GM23338 (cell line): ENCODE data around the gene CCNB2. TPM values are rescaled to one million over a fixed set of nuclear protein-coding genes. Genes with fewer than 3 reads are reported as not detected.
"Not testable (repeated sequence)": the region's sequence is repeated elsewhere in the genome, so short reads cannot be mapped to it uniquely, and the experiment has no call there.

Experiments
- ATAC-seq: fragments of 200-7000 bp; cut with Tn5 transposase; 3 replicates; pipeline ENCODE4 v1.9.1; 2020
- DNase-seq: peaks from one replicate; pipeline ENCODE4 v3.0.0-alpha.2; 2015; ENCODE audit warnings: low spot score
- H2AFZ ChIP-seq: fragments of 200-600 bp; sonication (generic); 2 replicates; pipeline ENCODE4 v1.8.0; 2016; ENCODE audit warnings: antibody characterized with exemption, mild to moderate bottlenecking, moderate library complexity
- H3F3A ChIP-seq: fragments of 200-600 bp; sonication (generic); replicated peaks from 2 replicates; pipeline ENCODE4 v1.8.0; 2017; ENCODE audit warnings: antibody characterized with exemption, mixed run types, low read depth
- H3K27ac ChIP-seq: fragments of 200-600 bp; sonication (generic); 2 replicates; pipeline ENCODE4 v1.6.1; 2016; ENCODE audit warnings: low read depth
- H3K27me3 ChIP-seq: fragments of 200-600 bp; sonication (generic); 2 replicates; pipeline ENCODE4 v1.8.0; 2016; ENCODE audit warnings: mild to moderate bottlenecking, mixed run types, moderate library complexity; ENCODE audit not compliant: insufficient read depth
- H3K36me3 ChIP-seq: fragments of 200-600 bp; sonication (generic); 2 replicates; pipeline ENCODE4 v1.8.0; 2016; ENCODE audit warnings: mild to moderate bottlenecking; ENCODE audit not compliant: insufficient read depth
- H3K4me1 ChIP-seq: fragments of 200-600 bp; sonication (generic); 2 replicates; pipeline ENCODE4 v1.8.0; 2016; ENCODE audit warnings: mild to moderate bottlenecking, moderate library complexity; ENCODE audit not compliant: insufficient read depth
- H3K4me2 ChIP-seq: fragments of 200-600 bp; sonication (generic); 2 replicates; pipeline ENCODE4 v1.7.1; 2017; ENCODE audit warnings: mixed run types
- H3K4me3 ChIP-seq: fragments of 200-600 bp; sonication (generic); 2 replicates; pipeline ENCODE4 v1.6.1; 2016; ENCODE audit warnings: mixed run types
- H3K79me2 ChIP-seq: fragments of 200-600 bp; sonication (generic); replicated peaks from 2 replicates; pipeline ENCODE4 v1.8.0; 2017; ENCODE audit warnings: mild to moderate bottlenecking; ENCODE audit not compliant: insufficient read depth
- H3K9me2 ChIP-seq: fragments of 200-600 bp; sonication (generic); 2 replicates; pipeline ENCODE4 v1.8.0; 2017; ENCODE audit not compliant: insufficient read depth
- H4K20me1 ChIP-seq: fragments of 200-600 bp; sonication (generic); replicated peaks from 2 replicates; pipeline ENCODE4 v1.8.0; 2017; ENCODE audit warnings: mild to moderate bottlenecking; ENCODE audit not compliant: insufficient read depth
- H3K27ac Mint-ChIP-seq: 2 replicates; pipeline ENCODE4 v1.8.0; 2020; ENCODE audit warnings: inconsistent platforms, mild to moderate bottlenecking, moderate library complexity, mixed read lengths
- H3K27me3 Mint-ChIP-seq: 3 replicates; pipeline ENCODE4 v1.8.0; 2022; ENCODE audit warnings: low read depth, mild to moderate bottlenecking, moderate library complexity, mixed read lengths, inconsistent platforms; ENCODE audit not compliant: insufficient read depth, poor library complexity
- H3K36me3 Mint-ChIP-seq: 3 replicates; pipeline ENCODE4 v1.8.0; 2021; ENCODE audit warnings: low read depth, mild to moderate bottlenecking, inconsistent platforms, moderate library complexity, mixed read lengths
- H3K4me1 Mint-ChIP-seq: 3 replicates; pipeline ENCODE4 v1.8.0; 2020; ENCODE audit warnings: mild to moderate bottlenecking, inconsistent platforms, mixed read lengths
- H3K4me3 Mint-ChIP-seq: 3 replicates; pipeline ENCODE4 v1.8.0; 2021; ENCODE audit warnings: moderate library complexity, mild to moderate bottlenecking, inconsistent platforms, mixed read lengths
- H3K9me3 Mint-ChIP-seq: 3 replicates; pipeline ENCODE4 v1.8.0; 2020; ENCODE audit warnings: moderate library complexity, mild to moderate bottlenecking, inconsistent platforms, mixed read lengths
- JUNB ChIP-seq: IDR thresholded peaks from one replicate; pipeline ENCODE4 v1.6.1; 2016; ENCODE audit warnings: antibody characterized with exemption; ENCODE audit not compliant: unreplicated experiment
- NANOG ChIP-seq: IDR thresholded peaks from 2 replicates; pipeline ENCODE4 v1.6.1; 2016; ENCODE audit warnings: antibody characterized with exemption, borderline replicate concordance
- POLR2AphosphoS5 ChIP-seq: IDR thresholded peaks from 2 replicates; pipeline ENCODE4 v1.6.1; 2016; ENCODE audit warnings: antibody characterized with exemption, low read depth
- polyA plus RNA-seq: library from polyadenylated mRNA; unstranded; fragments of >200 nt; fragmentation: Nextera tagmentation; extraction: Ambion mirVana; gene quantifications from 2 replicates; pipeline ENCODE4 v1.2.1, GENCODE V29; 2016
- total RNA-seq: library from RNA; depleted of rRNA; stranded (reverse); fragments of >200 nt; shearing (Covaris generic); gene quantifications from 2 replicates; pipeline ENCODE4 v1.2.3, GENCODE V29; 2014
- TF ChIP-seq, protein P1 (sequence below): IDR thresholded peaks from one replicate; pipeline ENCODE4 v1.6.1; 2018; ENCODE audit warnings: antibody characterized with exemption; ENCODE audit not compliant: unreplicated experiment
- TF ChIP-seq, protein P2 (sequence below): IDR thresholded peaks from 2 replicates; pipeline ENCODE4 v1.6.1; 2016; ENCODE audit warnings: antibody characterized with exemption
- TF ChIP-seq, protein P3 (sequence below): fragments of 250-450 bp; sonication (Bioruptor Pico); IDR thresholded peaks from 2 replicates; pipeline ENCODE4 v1.5.0; 2020; ENCODE audit warnings: mild to moderate bottlenecking, moderate library complexity
- TF ChIP-seq, protein P4 (sequence below), 2 experiments: fragments of 200-600 bp in 1 of 2; sonication (generic) in 1 of 2; conservative IDR thresholded peaks; 2 replicates each; pipeline versions ENCODE4 v1.5.1 to v1.6.1; 2016 to 2017; ENCODE audit warnings: antibody characterized with exemption in 2 of 2, low read depth in 2 of 2, mild to moderate bottlenecking in 2 of 2, moderate library complexity in 1 of 2

The CCNB2 gene
- total and polyA plus RNA-seq, 2 experiments from 2014 or later = 81.8 to 108 TPM

DNA sequence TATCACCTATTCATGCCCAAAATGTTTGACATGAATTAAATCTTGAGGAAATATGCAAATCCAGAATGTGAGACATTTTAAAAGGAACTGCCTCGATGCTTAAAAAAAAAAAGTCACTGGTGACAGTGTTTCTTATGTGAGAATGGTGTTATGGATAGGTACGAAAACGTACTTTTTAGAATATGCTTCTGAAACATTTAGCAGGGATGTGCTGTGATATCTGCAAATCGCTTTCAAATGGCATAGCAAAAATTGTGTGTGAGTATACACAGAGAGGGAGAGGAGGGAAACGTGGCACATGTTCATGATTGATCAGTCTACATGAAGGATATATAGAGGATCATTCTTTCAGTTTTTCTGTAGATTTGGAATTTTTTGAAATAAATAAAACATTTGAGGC is 16.0 kb downstream of the CCNB2 start (continued):
- TF ChIP-seq, protein P1, sequence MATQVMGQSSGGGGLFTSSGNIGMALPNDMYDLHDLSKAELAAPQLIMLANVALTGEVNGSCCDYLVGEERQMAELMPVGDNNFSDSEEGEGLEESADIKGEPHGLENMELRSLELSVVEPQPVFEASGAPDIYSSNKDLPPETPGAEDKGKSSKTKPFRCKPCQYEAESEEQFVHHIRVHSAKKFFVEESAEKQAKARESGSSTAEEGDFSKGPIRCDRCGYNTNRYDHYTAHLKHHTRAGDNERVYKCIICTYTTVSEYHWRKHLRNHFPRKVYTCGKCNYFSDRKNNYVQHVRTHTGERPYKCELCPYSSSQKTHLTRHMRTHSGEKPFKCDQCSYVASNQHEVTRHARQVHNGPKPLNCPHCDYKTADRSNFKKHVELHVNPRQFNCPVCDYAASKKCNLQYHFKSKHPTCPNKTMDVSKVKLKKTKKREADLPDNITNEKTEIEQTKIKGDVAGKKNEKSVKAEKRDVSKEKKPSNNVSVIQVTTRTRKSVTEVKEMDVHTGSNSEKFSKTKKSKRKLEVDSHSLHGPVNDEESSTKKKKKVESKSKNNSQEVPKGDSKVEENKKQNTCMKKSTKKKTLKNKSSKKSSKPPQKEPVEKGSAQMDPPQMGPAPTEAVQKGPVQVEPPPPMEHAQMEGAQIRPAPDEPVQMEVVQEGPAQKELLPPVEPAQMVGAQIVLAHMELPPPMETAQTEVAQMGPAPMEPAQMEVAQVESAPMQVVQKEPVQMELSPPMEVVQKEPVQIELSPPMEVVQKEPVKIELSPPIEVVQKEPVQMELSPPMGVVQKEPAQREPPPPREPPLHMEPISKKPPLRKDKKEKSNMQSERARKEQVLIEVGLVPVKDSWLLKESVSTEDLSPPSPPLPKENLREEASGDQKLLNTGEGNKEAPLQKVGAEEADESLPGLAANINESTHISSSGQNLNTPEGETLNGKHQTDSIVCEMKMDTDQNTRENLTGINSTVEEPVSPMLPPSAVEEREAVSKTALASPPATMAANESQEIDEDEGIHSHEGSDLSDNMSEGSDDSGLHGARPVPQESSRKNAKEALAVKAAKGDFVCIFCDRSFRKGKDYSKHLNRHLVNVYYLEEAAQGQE = no peak

DNA sequence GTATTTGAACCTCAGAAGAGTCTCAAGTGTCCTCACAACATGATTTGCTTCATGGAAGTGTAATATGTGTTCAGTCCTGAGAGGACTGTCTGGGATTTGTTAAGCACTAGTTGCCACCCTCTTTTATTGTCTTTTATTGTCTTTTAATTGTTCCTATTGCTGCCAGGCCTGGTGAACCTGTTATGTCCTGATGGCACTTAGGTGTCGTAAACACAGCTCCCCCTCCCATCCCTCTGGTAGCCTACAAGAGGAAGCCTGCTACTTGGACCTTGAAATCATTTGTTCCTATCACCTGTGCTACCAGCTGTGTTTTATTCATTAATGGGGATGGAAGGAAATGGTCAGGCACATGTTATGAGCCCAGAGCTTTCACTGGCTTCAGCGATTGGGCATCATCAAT is 19.3 kb downstream of the CCNB2 start:
- H3K79me2 ChIP-seq = peaks cover 43% of the 10 kb centered on the region
- DNase-seq = no peak
- H3K4me1 ChIP-seq = no peaks in the 10 kb centered on the region
- no peak overlapping the region for H3K4me2 ChIP-seq
- H3K4me3 ChIP-seq = no peak overlapping the region
- no peaks in the 10 kb centered on the region for H3K27me3 ChIP-seq
- no peak for TF ChIP-seq POLR2AphosphoS5
- no peak for TF ChIP-seq NANOG
- no peak for TF ChIP-seq JUNB
- TF ChIP-seq, protein P2, sequence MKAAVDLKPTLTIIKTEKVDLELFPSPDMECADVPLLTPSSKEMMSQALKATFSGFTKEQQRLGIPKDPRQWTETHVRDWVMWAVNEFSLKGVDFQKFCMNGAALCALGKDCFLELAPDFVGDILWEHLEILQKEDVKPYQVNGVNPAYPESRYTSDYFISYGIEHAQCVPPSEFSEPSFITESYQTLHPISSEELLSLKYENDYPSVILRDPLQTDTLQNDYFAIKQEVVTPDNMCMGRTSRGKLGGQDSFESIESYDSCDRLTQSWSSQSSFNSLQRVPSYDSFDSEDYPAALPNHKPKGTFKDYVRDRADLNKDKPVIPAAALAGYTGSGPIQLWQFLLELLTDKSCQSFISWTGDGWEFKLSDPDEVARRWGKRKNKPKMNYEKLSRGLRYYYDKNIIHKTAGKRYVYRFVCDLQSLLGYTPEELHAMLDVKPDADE = no peak
- TF ChIP-seq, protein P3, sequence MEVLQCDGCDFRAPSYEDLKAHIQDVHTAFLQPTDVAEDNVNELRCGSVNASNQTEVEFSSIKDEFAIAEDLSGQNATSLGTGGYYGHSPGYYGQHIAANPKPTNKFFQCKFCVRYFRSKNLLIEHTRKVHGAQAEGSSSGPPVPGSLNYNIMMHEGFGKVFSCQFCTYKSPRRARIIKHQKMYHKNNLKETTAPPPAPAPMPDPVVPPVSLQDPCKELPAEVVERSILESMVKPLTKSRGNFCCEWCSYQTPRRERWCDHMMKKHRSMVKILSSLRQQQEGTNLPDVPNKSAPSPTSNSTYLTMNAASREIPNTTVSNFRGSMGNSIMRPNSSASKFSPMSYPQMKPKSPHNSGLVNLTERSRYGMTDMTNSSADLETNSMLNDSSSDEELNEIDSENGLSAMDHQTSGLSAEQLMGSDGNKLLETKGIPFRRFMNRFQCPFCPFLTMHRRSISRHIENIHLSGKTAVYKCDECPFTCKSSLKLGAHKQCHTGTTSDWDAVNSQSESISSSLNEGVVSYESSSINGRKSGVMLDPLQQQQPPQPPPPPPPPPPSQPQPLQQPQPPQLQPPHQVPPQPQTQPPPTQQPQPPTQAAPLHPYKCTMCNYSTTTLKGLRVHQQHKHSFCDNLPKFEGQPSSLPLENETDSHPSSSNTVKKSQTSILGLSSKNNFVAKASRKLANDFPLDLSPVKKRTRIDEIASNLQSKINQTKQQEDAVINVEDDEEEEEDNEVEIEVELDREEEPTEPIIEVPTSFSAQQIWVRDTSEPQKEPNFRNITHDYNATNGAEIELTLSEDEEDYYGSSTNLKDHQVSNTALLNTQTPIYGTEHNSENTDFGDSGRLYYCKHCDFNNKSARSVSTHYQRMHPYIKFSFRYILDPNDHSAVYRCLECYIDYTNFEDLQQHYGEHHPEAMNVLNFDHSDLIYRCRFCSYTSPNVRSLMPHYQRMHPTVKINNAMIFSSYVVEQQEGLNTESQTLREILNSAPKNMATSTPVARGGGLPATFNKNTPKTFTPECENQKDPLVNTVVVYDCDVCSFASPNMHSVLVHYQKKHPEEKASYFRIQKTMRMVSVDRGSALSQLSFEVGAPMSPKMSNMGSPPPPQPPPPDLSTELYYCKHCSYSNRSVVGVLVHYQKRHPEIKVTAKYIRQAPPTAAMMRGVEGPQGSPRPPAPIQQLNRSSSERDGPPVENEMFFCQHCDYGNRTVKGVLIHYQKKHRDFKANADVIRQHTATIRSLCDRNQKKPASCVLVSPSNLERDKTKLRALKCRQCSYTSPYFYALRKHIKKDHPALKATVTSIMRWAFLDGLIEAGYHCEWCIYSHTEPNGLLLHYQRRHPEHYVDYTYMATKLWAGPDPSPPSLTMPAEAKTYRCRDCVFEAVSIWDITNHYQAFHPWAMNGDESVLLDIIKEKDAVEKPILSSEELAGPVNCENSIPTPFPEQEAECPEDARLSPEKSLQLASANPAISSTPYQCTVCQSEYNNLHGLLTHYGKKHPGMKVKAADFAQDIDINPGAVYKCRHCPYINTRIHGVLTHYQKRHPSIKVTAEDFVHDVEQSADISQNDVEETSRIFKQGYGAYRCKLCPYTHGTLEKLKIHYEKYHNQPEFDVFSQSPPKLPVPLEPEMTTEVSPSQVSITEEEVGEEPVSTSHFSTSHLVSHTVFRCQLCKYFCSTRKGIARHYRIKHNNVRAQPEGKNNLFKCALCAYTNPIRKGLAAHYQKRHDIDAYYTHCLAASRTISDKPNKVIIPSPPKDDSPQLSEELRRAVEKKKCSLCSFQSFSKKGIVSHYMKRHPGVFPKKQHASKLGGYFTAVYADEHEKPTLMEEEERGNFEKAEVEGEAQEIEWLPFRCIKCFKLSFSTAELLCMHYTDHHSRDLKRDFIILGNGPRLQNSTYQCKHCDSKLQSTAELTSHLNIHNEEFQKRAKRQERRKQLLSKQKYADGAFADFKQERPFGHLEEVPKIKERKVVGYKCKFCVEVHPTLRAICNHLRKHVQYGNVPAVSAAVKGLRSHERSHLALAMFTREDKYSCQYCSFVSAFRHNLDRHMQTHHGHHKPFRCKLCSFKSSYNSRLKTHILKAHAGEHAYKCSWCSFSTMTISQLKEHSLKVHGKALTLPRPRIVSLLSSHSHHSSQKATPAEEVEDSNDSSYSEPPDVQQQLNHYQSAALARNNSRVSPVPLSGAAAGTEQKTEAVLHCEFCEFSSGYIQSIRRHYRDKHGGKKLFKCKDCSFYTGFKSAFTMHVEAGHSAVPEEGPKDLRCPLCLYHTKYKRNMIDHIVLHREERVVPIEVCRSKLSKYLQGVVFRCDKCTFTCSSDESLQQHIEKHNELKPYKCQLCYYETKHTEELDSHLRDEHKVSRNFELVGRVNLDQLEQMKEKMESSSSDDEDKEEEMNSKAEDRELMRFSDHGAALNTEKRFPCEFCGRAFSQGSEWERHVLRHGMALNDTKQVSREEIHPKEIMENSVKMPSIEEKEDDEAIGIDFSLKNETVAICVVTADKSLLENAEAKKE (CRISPR knock-in tag) = no peak
- TF ChIP-seq, protein P4, sequence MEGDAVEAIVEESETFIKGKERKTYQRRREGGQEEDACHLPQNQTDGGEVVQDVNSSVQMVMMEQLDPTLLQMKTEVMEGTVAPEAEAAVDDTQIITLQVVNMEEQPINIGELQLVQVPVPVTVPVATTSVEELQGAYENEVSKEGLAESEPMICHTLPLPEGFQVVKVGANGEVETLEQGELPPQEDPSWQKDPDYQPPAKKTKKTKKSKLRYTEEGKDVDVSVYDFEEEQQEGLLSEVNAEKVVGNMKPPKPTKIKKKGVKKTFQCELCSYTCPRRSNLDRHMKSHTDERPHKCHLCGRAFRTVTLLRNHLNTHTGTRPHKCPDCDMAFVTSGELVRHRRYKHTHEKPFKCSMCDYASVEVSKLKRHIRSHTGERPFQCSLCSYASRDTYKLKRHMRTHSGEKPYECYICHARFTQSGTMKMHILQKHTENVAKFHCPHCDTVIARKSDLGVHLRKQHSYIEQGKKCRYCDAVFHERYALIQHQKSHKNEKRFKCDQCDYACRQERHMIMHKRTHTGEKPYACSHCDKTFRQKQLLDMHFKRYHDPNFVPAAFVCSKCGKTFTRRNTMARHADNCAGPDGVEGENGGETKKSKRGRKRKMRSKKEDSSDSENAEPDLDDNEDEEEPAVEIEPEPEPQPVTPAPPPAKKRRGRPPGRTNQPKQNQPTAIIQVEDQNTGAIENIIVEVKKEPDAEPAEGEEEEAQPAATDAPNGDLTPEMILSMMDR (conservative IDR thresholded peaks at IDR 0.05; ENCODE audit: low read depth in 2 of 2) = no peak
- ATAC-seq = no peak
- H3K4me1 Mint-ChIP-seq = no peaks in the 10 kb centered on the region
- no peak overlapping the region for H3K27ac Mint-ChIP-seq
- peaks cover 46% of the 10 kb centered on the region; the same call in 1 of the 2 replicates for H3K36me3 ChIP-seq
- H3K9me3 Mint-ChIP-seq = peaks cover 23% of the 10 kb centered on the region; the same call in 2 of the 3 replicates
- peaks cover 82% of the 10 kb centered on the region for H3K36me3 Mint-ChIP-seq
- H3K9me2 ChIP-seq = no peaks in the 10 kb centered on the region
- H2AFZ ChIP-seq = no peak overlapping the region
- H3K27me3 Mint-ChIP-seq = peaks cover 1% of the 10 kb centered on the region
- no peak overlapping the region for H3K4me3 Mint-ChIP-seq
- no peak overlapping the region for H3K27ac ChIP-seq
- H4K20me1 ChIP-seq = peaks cover 12% of the 10 kb centered on the region
- H3F3A ChIP-seq = 0 out of 2 replicates have a peak, but pooled peaks cover 3% of the 10 kb centered on the region

DNA sequence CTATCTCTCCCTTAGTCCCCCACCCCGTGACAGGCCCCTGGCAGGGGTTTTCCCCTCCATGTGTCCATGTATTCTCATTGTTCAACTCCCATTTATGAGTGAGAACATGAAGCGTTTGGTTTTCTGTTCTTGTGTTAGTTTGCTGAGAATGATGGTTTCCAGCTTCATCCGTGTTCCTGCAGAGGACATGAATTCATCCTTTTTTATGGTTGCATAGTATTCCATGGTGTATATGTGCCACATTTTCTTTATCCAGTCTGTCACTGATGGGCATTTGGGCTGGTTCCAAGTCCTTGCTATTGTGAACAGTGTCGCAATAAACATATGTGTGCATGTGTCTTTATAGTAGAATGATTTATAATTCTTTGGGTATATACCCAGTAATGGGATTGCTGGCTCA is 20.7 kb downstream of the CCNB2 start:
- Histone ChIP-seq H3K79me2 (peaks cover 54% of the 10 kb centered on the region), H3K36me3 (peaks cover 39% of the 10 kb centered on the region; the same call in 1 of the 2 replicates), H4K20me1 (peaks cover 12% of the 10 kb centered on the region)
- not testable (repeated sequence) for H2AFZ ChIP-seq, H3K4me2 ChIP-seq, H3K27ac ChIP-seq, H3K4me1 ChIP-seq, H3F3A ChIP-seq, H3K4me3 ChIP-seq, H3K27ac Mint-ChIP-seq, H3K4me3 Mint-ChIP-seq, H3K27me3 Mint-ChIP-seq, DNase-seq, ATAC-seq, H3K27me3 ChIP-seq, H3K4me1 Mint-ChIP-seq, H3K9me2 ChIP-seq
- peaks cover 88% of the 10 kb centered on the region for H3K36me3 Mint-ChIP-seq
- peaks cover 35% of the 10 kb centered on the region; the same call in 2 of the 3 replicates for H3K9me3 Mint-ChIP-seq
